Mammary epithelial cell (primary cell): ENCODE results near the gene OR8B2.
A peak's percentile ranks its signal among the peaks of the same experiment; 100 is the strongest.

Experiments used
- CTCF ChIP-seq, 2 donors: IDR thresholded peaks in 1 of 2; conservative IDR thresholded peaks in 1 of 2; 2 replicates each; pipeline ENCODE4 v1.5.1; 2011 to 2012; ENCODE audit warnings: inconsistent platforms in 2 of 2, low read length in 2 of 2, mild to moderate bottlenecking in 2 of 2, control low read depth in 1 of 2, low read depth in 1 of 2; ENCODE audit not compliant: insufficient read depth in 1 of 2; ENCODE audit errors: extremely low read depth in 1 of 2
- EZH2 ChIP-seq: IDR thresholded peaks from 2 replicates; pipeline ENCODE4 v1.6.1; 2012; ENCODE audit warnings: low read length, inconsistent platforms, borderline replicate concordance

GRCh38 chr11:124402326-124402922, 18.1 kb upstream of the OR8B2 start:
- TF ChIP-seq EZH2 (no peak), CTCF (conservative IDR thresholded peaks at IDR 0.05 in 1 of 2, IDR thresholded peaks at IDR 0.05 in 1 of 2; ENCODE audit: extremely low read depth in 1 of 2, insufficient read depth in 1 of 2, low read depth in 1 of 2, low read length in 2 of 2) (peak; percentile 83 to 90)
